ENCODE measurements around the gene ENO3. TPM values are rescaled to one million over a fixed set of nuclear protein-coding genes. Genes with fewer than 3 reads are reported as not detected.

The ENO3 gene
- total RNA-seq, 1 experiment from 2014 or later, result 29.0 TPM

DNA sequence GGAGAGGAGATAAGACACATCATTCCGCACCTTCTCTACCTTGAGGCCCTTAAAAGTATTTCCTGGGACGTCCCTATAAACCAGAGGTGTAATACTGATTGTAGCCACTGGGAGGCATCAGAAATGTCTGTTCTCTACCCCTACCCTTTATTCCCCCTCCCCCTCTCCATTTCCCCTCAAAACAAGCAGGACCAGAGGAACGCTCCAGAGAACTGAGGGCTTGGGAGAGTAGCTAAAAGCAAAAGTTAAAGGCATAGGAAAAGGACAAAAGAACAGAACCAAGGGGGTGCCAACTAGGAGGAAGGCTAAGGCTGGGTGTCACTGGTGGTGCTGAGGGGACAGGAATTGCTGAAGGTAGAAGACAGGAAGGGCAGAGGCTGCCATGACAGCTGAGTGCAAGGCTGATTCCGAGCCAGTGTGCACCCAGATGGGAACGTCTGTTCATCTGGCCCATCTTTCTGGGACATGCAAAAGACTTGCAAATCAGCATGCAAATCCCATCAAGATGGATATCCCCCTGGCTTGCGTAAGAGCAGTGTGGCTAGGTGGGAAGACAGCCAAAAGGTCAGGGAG, 29.8 kb downstream of the ENO3 start:
- CTCF ChIA-PET, result no interaction called here
- Histone ChIP-seq H3F3A (ENCODE audit: insufficient read depth, low read depth) (peaks cover 11% of the 10 kb centered on the region; the same call in 1 of the 2 replicates), H3K4me1 (replicated peaks; ENCODE audit: insufficient read depth) (peaks cover 1% of the 10 kb centered on the region), H2AFZ (no peak overlapping the region), H3K79me2 (ENCODE audit: low read depth) (no peaks in the 10 kb centered on the region), H3K27ac (no peak overlapping the region), H3K27me3 (ENCODE audit: insufficient read depth, low read depth) (no peaks in the 10 kb centered on the region), H3K4me2 (no peak overlapping the region), H3K4me3 (no peak overlapping the region), H3K9me2 (ENCODE audit: insufficient read depth) (no peaks in the 10 kb centered on the region), H3K36me3 (ENCODE audit: low read depth) (no peaks in the 10 kb centered on the region), H4K20me1 (ENCODE audit: insufficient read depth) (peaks cover 3% of the 10 kb centered on the region; the same call in 1 of the 2 replicates), H3K9me3 (ENCODE audit: insufficient read depth, low read depth) (no peaks in the 10 kb centered on the region)
- no TSS peak for BruUV-seq (replicated peaks)
- TF ChIP-seq EZH2 (IDR thresholded peaks at IDR 0.05; ENCODE audit: low read depth), result no peak
- TF ChIP-seq CTCF (conservative IDR thresholded peaks at IDR 0.05), result peak; percentile 98
- no peak for DNase-seq
- POLR2A ChIA-PET (ENCODE audit: unreplicated experiment), result no interaction called here
- intact Hi-C loops (cut with micrococcal nuclease; ENCODE audit: unreplicated experiment), result loop anchor here (1.0 kb wide), 1 partner anchor 82 kb away; no protein-coding TSS in a partner anchor

GRCh38 chr17:4982305-4982704, 31.4 kb downstream of the ENO3 start:
- Histone ChIP-seq H3K27ac (no peak overlapping the region), H3K36me3 (ENCODE audit: low read depth) (no peaks in the 10 kb centered on the region), H3K9me2 (ENCODE audit: insufficient read depth) (no peaks in the 10 kb centered on the region), H3K4me1 (replicated peaks; ENCODE audit: insufficient read depth) (peaks cover 12% of the 10 kb centered on the region), H3K9me3 (ENCODE audit: insufficient read depth, low read depth) (no peaks in the 10 kb centered on the region), H3K4me2 (no peak overlapping the region), H2AFZ (no peak overlapping the region), H3K79me2 (ENCODE audit: low read depth) (no peaks in the 10 kb centered on the region), H4K20me1 (ENCODE audit: insufficient read depth) (peaks cover 3% of the 10 kb centered on the region; the same call in 1 of the 2 replicates), H3F3A (ENCODE audit: insufficient read depth, low read depth) (peaks cover 22% of the 10 kb centered on the region), H3K27me3 (ENCODE audit: insufficient read depth, low read depth) (no peaks in the 10 kb centered on the region), H3K4me3 (no peak overlapping the region)
- POLR2A ChIA-PET (ENCODE audit: unreplicated experiment), result interaction anchor here (0.5 kb wide), 1 partner anchor 74 kb away, joined by 3 read pairs; no protein-coding TSS in a partner anchor
- intact Hi-C loops (cut with micrococcal nuclease; ENCODE audit: unreplicated experiment), result no loop called here
- BruUV-seq (replicated peaks), result no TSS peak
- no peak for DNase-seq
- TF ChIP-seq EZH2 (IDR thresholded peaks at IDR 0.05; ENCODE audit: low read depth) (no peak), CTCF (conservative IDR thresholded peaks at IDR 0.05) (no peak)
- CTCF ChIA-PET, result interaction anchor here (0.7 kb wide), 1 partner anchor 486 kb away, joined by 3 read pairs; no protein-coding TSS in a partner anchor

GRCh38 chr17:4986403-4986802, 35.5 kb downstream of the ENO3 start:
- Histone ChIP-seq H2AFZ (peak overlapping the region; percentile 98), H3K4me1 (replicated peaks; ENCODE audit: insufficient read depth) (peaks cover 23% of the 10 kb centered on the region), H3K79me2 (ENCODE audit: low read depth) (no peaks in the 10 kb centered on the region), H3K4me2 (peak overlapping the region; percentile 93), H3K9me2 (ENCODE audit: insufficient read depth) (no peaks in the 10 kb centered on the region), H3K36me3 (ENCODE audit: low read depth) (no peaks in the 10 kb centered on the region), H4K20me1 (ENCODE audit: insufficient read depth) (no peaks in the 10 kb centered on the region), H3F3A (ENCODE audit: insufficient read depth, low read depth) (peaks cover 35% of the 10 kb centered on the region), H3K9me3 (ENCODE audit: insufficient read depth, low read depth) (no peaks in the 10 kb centered on the region), H3K4me3 (peak overlapping the region; percentile 95), H3K27me3 (ENCODE audit: insufficient read depth, low read depth) (no peaks in the 10 kb centered on the region), H3K27ac (peak overlapping the region; percentile 25)
- POLR2A ChIA-PET (ENCODE audit: unreplicated experiment), result interaction anchor here (0.7 to 1.0 kb wide), 3 partner anchors 12 to 47 kb away, joined by 3 to 4 read pairs (median 4); partner anchors contain the start of genes KIF1C, RNF167, SLC25A11 and SPAG7
- BruUV-seq (replicated peaks), result no TSS peak
- DNase-seq, result peak in 1 of 2 experiments; percentile 37
- CTCF ChIA-PET, result interaction anchor here (1.1 to 2.0 kb wide), 2 partner anchors 18 to 78 kb away, joined by 5 to 10 read pairs; partner anchors contain the start of gene SPAG7
- intact Hi-C loops (cut with micrococcal nuclease; ENCODE audit: unreplicated experiment), result no loop called here
- TF ChIP-seq CTCF (conservative IDR thresholded peaks at IDR 0.05) (no peak), EZH2 (IDR thresholded peaks at IDR 0.05; ENCODE audit: low read depth) (no peak)

Measured in PC-9 (cell line).